Muscle layer of colon (tissue), 2 donors: Measurements from ENCODE around the gene CCDC34.

Source experiments
- H3K27ac ChIP-seq: one replicate; pipeline ENCODE4 v1.7.0; 2013; ENCODE audit warnings: low read depth, mild to moderate bottlenecking, low read length, moderate library complexity
- H3K27me3 ChIP-seq, 2 donors: one replicate each; pipeline ENCODE4 v1.7.0; 2013; ENCODE audit warnings: low read length in 2 of 2, mild to moderate bottlenecking in 2 of 2; ENCODE audit not compliant: insufficient read depth in 2 of 2, control insufficient read depth in 1 of 2
- H3K36me3 ChIP-seq: one replicate; pipeline ENCODE4 v1.7.0; 2013; ENCODE audit warnings: mild to moderate bottlenecking, low read length; ENCODE audit not compliant: insufficient read depth
- H3K4me1 ChIP-seq: one replicate; pipeline ENCODE4 v1.7.0; 2013; ENCODE audit warnings: mild to moderate bottlenecking, low read length; ENCODE audit not compliant: insufficient read depth
- H3K4me3 ChIP-seq, 2 donors: one replicate each; pipeline ENCODE4 v1.7.0; 2013; ENCODE audit warnings: low read length in 2 of 2, low read depth in 1 of 2, mild to moderate bottlenecking in 1 of 2, moderate library complexity in 1 of 2
- H3K9ac ChIP-seq: one replicate; pipeline ENCODE4 v1.7.0; 2013; ENCODE audit warnings: low read length
- H3K9me3 ChIP-seq: one replicate; pipeline ENCODE4 v1.7.0; 2013; ENCODE audit warnings: mild to moderate bottlenecking, low read length
- donor health status: abdominal sarcoma.
- donor health status: Adenocarcinoma of cecum.

The CCDC34 gene

GRCh38 chr11:27402450-27402849, 39.4 kb upstream of the CCDC34 start:
- Histone ChIP-seq H3K36me3 (no peaks in the 10 kb centered on the region), H3K4me1 (no peaks in the 10 kb centered on the region), H3K9me3 (no peaks in the 10 kb centered on the region), H3K4me3 (no peak overlapping the region), H3K27ac (no peak overlapping the region), H3K9ac (no peak overlapping the region), H3K27me3 (no peaks in the 10 kb centered on the region)

- H3K27me3 ChIP-seq, result no peaks in the 10 kb centered on the region
- H3K27ac ChIP-seq, result no peak overlapping the region
- no peaks in the 10 kb centered on the region for H3K36me3 ChIP-seq
- no peak overlapping the region for H3K9ac ChIP-seq
- no peak overlapping the region for H3K4me3 ChIP-seq
- H3K4me1 ChIP-seq, result peaks cover 1% of the 10 kb centered on the region
- H3K9me3 ChIP-seq, result no peaks in the 10 kb centered on the region
These were observed 38.9 kb upstream of the CCDC34 start for GRCh38 chr11:27401833-27402316.

GRCh38 chr11:27401280-27401832, 38.3 kb upstream of the CCDC34 start:
- H3K27me3 ChIP-seq, result no peaks in the 10 kb centered on the region
- H3K27ac ChIP-seq, result no peak overlapping the region
- no peak overlapping the region for H3K4me3 ChIP-seq
- no peaks in the 10 kb centered on the region for H3K9me3 ChIP-seq
- no peaks in the 10 kb centered on the region for H3K36me3 ChIP-seq
- H3K9ac ChIP-seq, result no peak overlapping the region
- peaks cover 6% of the 10 kb centered on the region for H3K4me1 ChIP-seq

- Histone ChIP-seq H3K36me3 (no peaks in the 10 kb centered on the region), H3K9ac (no peak overlapping the region), H3K27ac (no peak overlapping the region), H3K9me3 (no peaks in the 10 kb centered on the region), H3K4me3 (no peak overlapping the region), H3K27me3 (no peaks in the 10 kb centered on the region), H3K4me1 (peaks cover 24% of the 10 kb centered on the region)
These were observed 35.4 kb upstream of the CCDC34 start for GRCh38 chr11:27398400-27398770.

GRCh38 chr11:27397624-27398399, 34.8 kb upstream of the CCDC34 start:
- no peaks in the 10 kb centered on the region for H3K36me3 ChIP-seq
- peaks cover 27% of the 10 kb centered on the region for H3K4me1 ChIP-seq
- H3K9ac ChIP-seq, result no peak overlapping the region
- no peak overlapping the region for H3K27ac ChIP-seq
- H3K27me3 ChIP-seq, result no peaks in the 10 kb centered on the region
- no peaks in the 10 kb centered on the region for H3K9me3 ChIP-seq
- no peak overlapping the region for H3K4me3 ChIP-seq

GRCh38 chr11:27396259-27396839, 33.3 kb upstream of the CCDC34 start:
- Histone ChIP-seq H3K9me3 (no peaks in the 10 kb centered on the region), H3K27ac (no peak overlapping the region), H3K9ac (no peak overlapping the region), H3K4me3 (no peak overlapping the region), H3K36me3 (no peaks in the 10 kb centered on the region), H3K4me1 (peaks cover 31% of the 10 kb centered on the region), H3K27me3 (no peaks in the 10 kb centered on the region)

- H3K4me3 ChIP-seq, result no peak overlapping the region
- H3K36me3 ChIP-seq, result no peaks in the 10 kb centered on the region
- no peak overlapping the region for H3K9ac ChIP-seq
- H3K9me3 ChIP-seq, result no peaks in the 10 kb centered on the region
- H3K4me1 ChIP-seq, result peaks cover 31% of the 10 kb centered on the region
- H3K27me3 ChIP-seq, result no peaks in the 10 kb centered on the region
- no peak overlapping the region for H3K27ac ChIP-seq
These were observed 32.7 kb upstream of the CCDC34 start for GRCh38 chr11:27395556-27396258.

GRCh38 chr11:27394781-27395228, 31.8 kb upstream of the CCDC34 start:
- H3K9ac ChIP-seq, result no peak overlapping the region
- H3K36me3 ChIP-seq, result no peaks in the 10 kb centered on the region
- peaks cover 31% of the 10 kb centered on the region for H3K4me1 ChIP-seq
- no peak overlapping the region for H3K4me3 ChIP-seq
- H3K27ac ChIP-seq, result no peak overlapping the region
- H3K9me3 ChIP-seq, result no peaks in the 10 kb centered on the region
- no peaks in the 10 kb centered on the region for H3K27me3 ChIP-seq

- no peak overlapping the region for H3K4me3 ChIP-seq
- H3K4me1 ChIP-seq, result peaks cover 31% of the 10 kb centered on the region
- H3K27me3 ChIP-seq, result no peaks in the 10 kb centered on the region
- no peak overlapping the region for H3K9ac ChIP-seq
- peak overlapping the region; percentile 35 for H3K27ac ChIP-seq
- H3K9me3 ChIP-seq, result no peaks in the 10 kb centered on the region
- H3K36me3 ChIP-seq, result no peaks in the 10 kb centered on the region
These were observed 29.5 kb upstream of the CCDC34 start for GRCh38 chr11:27392278-27393114.

GRCh38 chr11:27391331-27392015, 28.5 kb upstream of the CCDC34 start:
- no peak overlapping the region for H3K27ac ChIP-seq
- H3K36me3 ChIP-seq, result no peaks in the 10 kb centered on the region
- no peaks in the 10 kb centered on the region for H3K9me3 ChIP-seq
- H3K9ac ChIP-seq, result no peak overlapping the region
- H3K4me3 ChIP-seq, result no peak overlapping the region
- peaks cover 26% of the 10 kb centered on the region for H3K4me1 ChIP-seq
- H3K27me3 ChIP-seq, result no peaks in the 10 kb centered on the region
